HEK293 (cell line): ENCODE measurements around the gene CDK2AP2.
"Not testable (repeated sequence)": the region's sequence is repeated elsewhere in the genome, so short reads cannot be mapped to it uniquely, and the experiment has no call there.

Experiments used
- CTCF ChIA-PET: fragments of 350-600 bp; formaldehyde crosslinking; extraction: SDS; loops from one replicate; lab custom pipeline; 2021; ENCODE audit warnings: antibody characterized with exemption; lab: Yijun Ruan, JAX
- POLR2A ChIA-PET: fragments of 300-600 bp; formaldehyde crosslinking; extraction: SDS; loops from one replicate; lab custom pipeline; 2020; ENCODE audit warnings: antibody characterized with exemption, inconsistent platforms; lab: Yijun Ruan, JAX
- H3K27ac ChIP-seq: fragments of 200-500 bp; sonication (Bioruptor generic); 2 replicates; pipeline ENCODE4 v1.5.1; 2014; ENCODE audit warnings: low read depth, low read length, control low read depth, inconsistent platforms; ENCODE audit errors: extremely low read depth
- H3K36me3 ChIP-seq, 2 experiments: fragments of 200-500 bp in 1 of 2; sonication (Bioruptor generic) in 1 of 2; 1 replicate in 1 of 2; 2 replicates in 1 of 2; pipeline ENCODE4 v1.5.1; 2014 to 2017; ENCODE audit warnings: inconsistent platforms in 2 of 2, low read length in 2 of 2; ENCODE audit not compliant: control insufficient read depth in 2 of 2, insufficient read depth in 1 of 2
- H3K4me1 ChIP-seq: fragments of 200-500 bp; sonication (Bioruptor generic); 2 replicates; pipeline ENCODE4 v1.5.1; 2014; ENCODE audit warnings: mild to moderate bottlenecking, low read length, inconsistent platforms; ENCODE audit not compliant: control insufficient read depth, insufficient read depth
- H3K4me3 ChIP-seq: 2 replicates; pipeline ENCODE4 v1.5.1; 2011; ENCODE audit warnings: low read depth, mild to moderate bottlenecking, control low read depth, low read length, moderate library complexity
- H3K9me3 ChIP-seq: fragments of 200-500 bp; sonication (Bioruptor generic); 2 replicates; pipeline ENCODE4 v1.5.1; 2014; ENCODE audit warnings: low read depth, low read length, inconsistent platforms; ENCODE audit not compliant: control insufficient read depth, insufficient read depth
- GLIS2 ChIP-seq: fragments of 450-650 bp; formaldehyde crosslinking; IDR thresholded peaks from 2 replicates; pipeline ENCODE4 v1.5.1; 2016; ENCODE audit warnings: missing biosample characterization, missing genetic modification characterization
- KLF17 ChIP-seq: fragments of 450-650 bp; formaldehyde crosslinking; IDR thresholded peaks from 2 replicates; pipeline ENCODE4 v1.5.1; 2016; ENCODE audit warnings: missing biosample characterization, missing genetic modification characterization
- KLF9 ChIP-seq: fragments of 450-650 bp; formaldehyde crosslinking; IDR thresholded peaks from 2 replicates; pipeline ENCODE4 v1.5.1; 2016; ENCODE audit warnings: missing biosample characterization, missing genetic modification characterization, low read depth
- SCRT2 ChIP-seq: fragments of 450-650 bp; formaldehyde crosslinking; IDR thresholded peaks from 2 replicates; pipeline ENCODE4 v1.5.1; 2016; ENCODE audit warnings: missing biosample characterization, missing genetic modification characterization
- SP7 ChIP-seq: fragments of 450-650 bp; formaldehyde crosslinking; IDR thresholded peaks from 2 replicates; pipeline ENCODE4 v1.5.1; 2016; ENCODE audit warnings: missing biosample characterization, missing genetic modification characterization
- ZBTB20 ChIP-seq: fragments of 450-650 bp; formaldehyde crosslinking; IDR thresholded peaks from 2 replicates; pipeline ENCODE4 v1.5.1; 2016; ENCODE audit warnings: missing biosample characterization, missing genetic modification characterization
- ZBTB26 ChIP-seq: fragments of 450-650 bp; formaldehyde crosslinking; optimal IDR thresholded peaks from 2 replicates; pipeline ENCODE3; 2016; ENCODE audit warnings: missing biosample characterization, mild to moderate bottlenecking, missing genetic modification characterization
- ZBTB7A ChIP-seq: fragments of 450-650 bp; formaldehyde crosslinking; IDR thresholded peaks from 2 replicates; pipeline ENCODE4 v1.5.1; 2016; ENCODE audit warnings: low read depth, missing biosample characterization, missing genetic modification characterization
- ZEB2 ChIP-seq: fragments of 450-650 bp; formaldehyde crosslinking; IDR thresholded peaks from 2 replicates; pipeline ENCODE4 v1.5.1; 2016; ENCODE audit warnings: missing biosample characterization, missing genetic modification characterization
- ZFHX2 ChIP-seq: fragments of 450-650 bp; formaldehyde crosslinking; conservative IDR thresholded peaks from 2 replicates; pipeline ENCODE4 v1.5.1; 2016; ENCODE audit warnings: missing biosample characterization, missing genetic modification characterization
- ZNF121 ChIP-seq: fragments of 450-650 bp; formaldehyde crosslinking; IDR thresholded peaks from 2 replicates; pipeline ENCODE4 v1.5.1; 2016; ENCODE audit warnings: missing biosample characterization, missing genetic modification characterization
- ZNF16 ChIP-seq: fragments of 450-650 bp; formaldehyde crosslinking; IDR thresholded peaks from 2 replicates; pipeline ENCODE4 v1.5.1; 2016; ENCODE audit warnings: low read depth, missing biosample characterization, missing genetic modification characterization
- ZNF223 ChIP-seq: fragments of 450-650 bp; formaldehyde crosslinking; IDR thresholded peaks from 2 replicates; pipeline ENCODE4 v1.5.1; 2016; ENCODE audit warnings: missing biosample characterization, missing genetic modification characterization
- ZNF24 ChIP-seq: fragments of 450-650 bp; formaldehyde crosslinking; IDR thresholded peaks from 2 replicates; pipeline ENCODE4 v1.5.1; 2016; ENCODE audit warnings: missing biosample characterization, missing genetic modification characterization
- ZNF362 ChIP-seq: fragments of 450-650 bp; formaldehyde crosslinking; IDR thresholded peaks from 2 replicates; pipeline ENCODE4 v1.5.1; 2016; ENCODE audit warnings: missing biosample characterization, missing genetic modification characterization
- ZNF398 ChIP-seq: fragments of 450-650 bp; formaldehyde crosslinking; IDR thresholded peaks from 2 replicates; pipeline ENCODE4 v1.5.1; 2017; ENCODE audit warnings: missing biosample characterization, missing genetic modification characterization
- ZNF510 ChIP-seq: fragments of 450-650 bp; formaldehyde crosslinking; IDR thresholded peaks from 2 replicates; pipeline ENCODE4 v1.5.1; 2018; ENCODE audit warnings: mild to moderate bottlenecking, missing genetic modification characterization, missing biosample characterization; ENCODE audit not compliant: insufficient replicate concordance
- ZNF629 ChIP-seq: fragments of 450-650 bp; formaldehyde crosslinking; IDR thresholded peaks from 2 replicates; pipeline ENCODE4 v1.5.1; 2017; ENCODE audit warnings: missing biosample characterization, missing genetic modification characterization
- ZNF645 ChIP-seq: fragments of 450-650 bp; formaldehyde crosslinking; IDR thresholded peaks from 2 replicates; pipeline ENCODE4; 2016; ENCODE audit warnings: missing biosample characterization, missing genetic modification characterization
- ZNF670 ChIP-seq: fragments of 450-650 bp; formaldehyde crosslinking; IDR thresholded peaks from 2 replicates; pipeline ENCODE4 v1.5.1; 2016; ENCODE audit warnings: missing biosample characterization, missing genetic modification characterization, low read depth
- ZNF785 ChIP-seq: fragments of 450-650 bp; formaldehyde crosslinking; IDR thresholded peaks from 2 replicates; pipeline ENCODE4 v1.5.1; 2016; ENCODE audit warnings: missing biosample characterization, missing genetic modification characterization

CDK2AP2 gene

GRCh38 chr11:67465530-67465929 is 42.4 kb downstream of the CDK2AP2 start:
- H3K4me1 ChIP-seq, H3K27ac ChIP-seq, H3K9me3 ChIP-seq: not testable (repeated sequence)
- ChIA-PET CTCF (interaction anchor here (0.5 to 1.7 kb wide), 6 partner anchors 23 to 203 kb away, joined by 3 to 7 read pairs (median 4); partner anchors contain the start of gene PPP1CA), POLR2A (interaction anchor here (0.6 to 1.6 kb wide), 10 partner anchors 21 to 724 kb away, joined by 3 to 9 read pairs (median 4); partner anchors contain the start of genes PPP1CA and RAD9A)
- H3K4me3 ChIP-seq: peak overlapping the region; percentile 74
- TF ChIP-seq SP7 (tag by site-specific recombination) (0 out of 2 replicates have a peak, but pooled peaks have one; percentile 35), ZNF121 (tag by site-specific recombination) (peak; percentile 55; the same call in 1 of the 2 replicates), ZNF362 (tag by site-specific recombination) (0 out of 2 replicates have a peak, but pooled peaks have one; percentile 48), ZNF24 (tag by site-specific recombination) (peak; percentile 31; the same call in 1 of the 2 replicates), ZNF629 (tag by site-specific recombination) (0 out of 2 replicates have a peak, but pooled peaks have one; percentile 20)
- TF ChIP-seq, all 188 proteins: peak for 5; not testable (repeated sequence) for 183
- not testable (repeated sequence) for H3K36me3 ChIP-seq

GRCh38 chr11:67465189-67465510 is 42.8 kb downstream of the CDK2AP2 start:
- ChIA-PET CTCF (interaction anchor here (0.5 to 1.7 kb wide), 8 partner anchors 15 to 203 kb away, joined by 3 to 7 read pairs (median 4); partner anchors contain the start of gene PPP1CA), POLR2A (interaction anchor here (0.6 to 1.6 kb wide), 11 partner anchors 18 to 725 kb away, joined by 3 to 9 read pairs (median 4); partner anchors contain the start of genes AIP, PPP1CA and RAD9A)
- peak overlapping the region; percentile 74 for H3K4me3 ChIP-seq
- H3K36me3 ChIP-seq: no peaks in the 10 kb centered on the region
- no peaks in the 10 kb centered on the region for H3K9me3 ChIP-seq
- peak overlapping the region; percentile 61; the same call in 1 of the 2 replicates for H3K27ac ChIP-seq
- no peaks in the 10 kb centered on the region; the same call in 1 of the 2 replicates for H3K4me1 ChIP-seq
- no peak for TF ChIP-seq ZNF645
- TF ChIP-seq GLIS2: 0 out of 2 replicates have a peak, but pooled peaks have one; percentile 65

- H3K4me1 ChIP-seq: no peaks in the 10 kb centered on the region; the same call in 1 of the 2 replicates
- POLR2A ChIA-PET: interaction anchor here (0.6 to 1.6 kb wide), 9 partner anchors 18 to 725 kb away, joined by 3 to 9 read pairs (median 4); partner anchors contain the start of genes AIP, PPP1CA and RAD9A
- peak overlapping the region; percentile 61; the same call in 1 of the 2 replicates for H3K27ac ChIP-seq
- H3K36me3 ChIP-seq: no peaks in the 10 kb centered on the region
- no peaks in the 10 kb centered on the region for H3K9me3 ChIP-seq
- H3K4me3 ChIP-seq: peak overlapping the region; percentile 74
- CTCF ChIA-PET: interaction anchor here (0.5 to 1.7 kb wide), 6 partner anchors 15 to 203 kb away, joined by 3 to 6 read pairs (median 4); partner anchors contain the start of gene PPP1CA
- TF ChIP-seq KLF9: peak; percentile 65; the same call in 1 of the 2 replicates
- peak; percentile 33; the same call in 1 of the 2 replicates for TF ChIP-seq ZBTB20 (tag by site-specific recombination)
- peak; percentile 59 for TF ChIP-seq ZEB2 (tag by site-specific recombination)
- TF ChIP-seq ZFHX2 (tag by site-specific recombination): peak; percentile 83
- TF ChIP-seq ZBTB26 (tag by site-specific recombination): peak; percentile 30
- no peak for TF ChIP-seq ZNF16 (tag by site-specific recombination)
- no peak for TF ChIP-seq ZNF510
- TF ChIP-seq ZNF398 (tag by site-specific recombination): peak; percentile 80
- no peak for TF ChIP-seq ZNF670 (tag by site-specific recombination)
- TF ChIP-seq ZNF785: no peak
- TF ChIP-seq SCRT2 (tag by site-specific recombination): 0 out of 2 replicates have a peak, but pooled peaks have one; percentile 35
- 0 out of 2 replicates have a peak, but pooled peaks have one; percentile 47 for TF ChIP-seq KLF17 (tag by site-specific recombination)
- TF ChIP-seq ZNF223: no peak
- TF ChIP-seq GLIS2: peak; percentile 73
- TF ChIP-seq ZBTB7A (tag by site-specific recombination): peak; percentile 87
Measured at GRCh38 chr11:67464411-67465188, 43.4 kb downstream of the CDK2AP2 start.
